Fibroblast of mammary gland (primary cell): ENCODE data around the gene DDX51.

ENCODE experiments used
- DNase-seq: peaks from one replicate; pipeline ENCODE4 v3.0.0-alpha.2; 2010; ENCODE audit warnings: low read depth
- H3K4me3 ChIP-seq: 2 replicates; pipeline ENCODE4 v1.5.1; 2011; ENCODE audit warnings: low read depth, mild to moderate bottlenecking, low read length, moderate library complexity; ENCODE audit not compliant: control insufficient read depth
- CTCF ChIP-seq: conservative IDR thresholded peaks from 2 replicates; pipeline ENCODE4 v1.5.1; 2011; ENCODE audit warnings: low read depth, low read length, inconsistent platforms; ENCODE audit not compliant: control insufficient read depth, insufficient read depth

Gene DDX51

GRCh38 chr12:132182711-132183365, 38.7 kb upstream of the DDX51 start:
- no peak overlapping the region for H3K4me3 ChIP-seq
- TF ChIP-seq CTCF: no peak
- no peak for DNase-seq

- no peak overlapping the region for H3K4me3 ChIP-seq
- TF ChIP-seq CTCF: no peak
- no peak for DNase-seq
These were observed 38.1 kb upstream of the DDX51 start for GRCh38 chr12:132182206-132182710.

GRCh38 chr12:132181570-132182200, 37.6 kb upstream of the DDX51 start:
- TF ChIP-seq CTCF: no peak
- no peak overlapping the region for H3K4me3 ChIP-seq

GRCh38 chr12:132180648-132181546, 36.8 kb upstream of the DDX51 start:
- H3K4me3 ChIP-seq: no peak overlapping the region
- TF ChIP-seq CTCF: no peak
- DNase-seq: no peak

More at GRCh38 chr12:132181570-132182200, 37.6 kb upstream of the DDX51 start:
- no peak for DNase-seq

GRCh38 chr12:132179431-132180362, 35.6 kb upstream of the DDX51 start:
- no peak for TF ChIP-seq CTCF

More at GRCh38 chr12:132179431-132180362, 35.6 kb upstream of the DDX51 start:
- DNase-seq: no peak
- H3K4me3 ChIP-seq: no peak overlapping the region
